Esophagus squamous epithelium (tissue), 5 donors: Measurements from ENCODE around the gene SFXN1. TPM values are rescaled to one million over a fixed set of nuclear protein-coding genes. Genes with fewer than 3 reads are reported as not detected.

Experiments
- DNase-seq: peaks from one replicate; lab custom pipeline; 2025; lab: John Stamatoyannopoulos, UW
- H3K27ac ChIP-seq, 4 donors: fragments of 200-600 bp; sonication (generic); one replicate each; pipeline ENCODE4 v1.5.1; 2016 to 2019; ENCODE audit warnings: mild to moderate bottlenecking in 1 of 4
- H3K27me3 ChIP-seq, 4 donors: fragments of 200-600 bp; sonication (generic); 1 replicate in 3 of 4; 2 replicates in 1 of 4; pipeline versions ENCODE4 v1.5.1 to v1.6.0; 2017 to 2021; ENCODE audit warnings: antibody characterized with exemption in 1 of 4
- H3K36me3 ChIP-seq, 3 donors: fragments of 200-600 bp; sonication (generic); one replicate each; pipeline ENCODE4 v1.5.1; 2016 to 2019
- H3K4me1 ChIP-seq, 3 donors: fragments of 200-600 bp; sonication (generic); one replicate each; pipeline ENCODE4 v1.5.1; 2017 to 2019
- H3K4me3 ChIP-seq, 4 donors: fragments of 200-600 bp; sonication (generic); 1 replicate in 3 of 4; 2 replicates in 1 of 4; pipeline ENCODE4 v1.5.1; 2016 to 2019; ENCODE audit warnings: mild to moderate bottlenecking in 2 of 4, moderate library complexity in 1 of 4
- H3K9me3 ChIP-seq, 3 donors: fragments of 200-600 bp; sonication (generic); one replicate each; pipeline ENCODE4 v1.5.1; 2016 to 2019
- POLR2A ChIP-seq, 4 donors: fragments of 450-650 bp; IDR thresholded peaks; one replicate each; pipeline ENCODE4 v1.6.1; 2017; ENCODE audit warnings: antibody characterized with exemption in 4 of 4, mild to moderate bottlenecking in 4 of 4, moderate library complexity in 3 of 4
- WGBS, 2 donors: methylation state at CpG; one replicate each; pipeline ENCODE4 v1.1.5; 2018; 5-methylcytosine and 5-hydroxymethylcytosine counted together
- intact Hi-C: fragments of 100-400 bp; cut with DNase I; formaldehyde crosslinking; loops from one replicate; pipeline ENCODE4 v1.15.0; 2022
- total RNA-seq, 4 donors: library from RNA; depleted of rRNA; stranded (reverse); fragments of >200 nt; gene quantifications; one replicate each; pipeline ENCODE4 v1.1.0, GENCODE V29; 2016
- TF ChIP-seq, protein P1 (sequence below), 6 experiments: fragments of 450-650 bp in 4 of 6; fragments of 200-600 bp in 2 of 6; sonication (generic) in 2 of 6; IDR thresholded peaks; one replicate each; pipeline ENCODE4 v1.5.1; 2016 to 2019; ENCODE audit warnings: antibody characterized with exemption in 6 of 6, mild to moderate bottlenecking in 4 of 6, moderate library complexity in 4 of 6
- donor health status: DM: yes; HTN: yes; CAD: no.

Gene SFXN1, protein sequence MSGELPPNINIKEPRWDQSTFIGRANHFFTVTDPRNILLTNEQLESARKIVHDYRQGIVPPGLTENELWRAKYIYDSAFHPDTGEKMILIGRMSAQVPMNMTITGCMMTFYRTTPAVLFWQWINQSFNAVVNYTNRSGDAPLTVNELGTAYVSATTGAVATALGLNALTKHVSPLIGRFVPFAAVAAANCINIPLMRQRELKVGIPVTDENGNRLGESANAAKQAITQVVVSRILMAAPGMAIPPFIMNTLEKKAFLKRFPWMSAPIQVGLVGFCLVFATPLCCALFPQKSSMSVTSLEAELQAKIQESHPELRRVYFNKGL
- total RNA-seq, result 10 to 100 TPM; 39.6 to 81.7 (median 51.9) TPM

DNA sequence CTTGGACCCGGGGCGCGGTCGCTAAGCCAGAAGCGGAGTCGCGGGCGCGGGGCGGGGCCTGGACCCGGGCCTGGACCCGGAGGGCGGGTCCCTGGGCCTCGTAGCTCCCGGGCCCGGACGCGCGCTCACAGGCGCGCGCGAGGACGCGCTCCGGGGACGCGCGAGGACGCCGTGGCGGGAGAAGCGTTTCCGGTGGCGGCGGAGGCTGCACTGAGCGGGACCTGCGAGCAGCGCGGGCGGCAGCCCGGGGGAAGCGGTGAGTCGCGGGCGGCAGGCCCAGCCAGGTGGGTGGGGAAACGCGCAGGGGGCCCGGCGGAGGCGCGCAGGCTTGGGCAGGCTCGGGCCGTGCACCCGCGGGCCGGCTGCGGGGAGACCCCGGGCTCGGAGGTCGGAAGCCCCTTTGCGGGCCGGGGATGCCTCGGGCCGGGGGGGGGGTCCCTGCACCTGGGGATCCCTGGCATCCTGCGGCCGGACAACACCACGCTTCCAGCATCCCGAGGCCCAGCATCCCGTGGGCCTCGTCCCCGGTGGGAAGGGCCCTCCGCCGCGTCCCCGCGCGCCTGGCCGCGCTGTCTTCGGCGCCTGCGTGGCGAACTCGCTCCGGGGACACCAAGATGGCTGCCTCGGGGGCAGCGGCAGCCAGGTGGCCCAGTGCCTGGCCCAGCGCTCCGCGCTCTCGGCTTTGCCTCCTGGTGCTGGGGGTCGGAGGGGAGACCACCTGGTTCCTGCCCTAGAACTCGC lies at the start of gene SFXN1:
SFXN1 (plus strand) TSS at position 177 of the 741 bp plus-strand sequence. CDS start 13,544 bp downstream, outside the sequence.
- peak within 1 kb of the TSS; percentile 57 to 100 (median 92) for H3K4me3 ChIP-seq
- H3K9me3 ChIP-seq, result no peaks in the 10 kb centered on the region
- H3K27me3 ChIP-seq, result no peaks in the 10 kb centered on the region
- peak within 1 kb of the TSS; percentile 72 to 94 (median 87) for H3K27ac ChIP-seq
- WGBS, 2 donors, result 0% methylated on average over 11 of the region's 94 CpGs; no CpG with 5 or more reads in 1 of the 2 donors
- H3K4me1 ChIP-seq, result peaks cover 10 to 62% (median 27%) of the 10 kb centered on the region in 3 donors
- peak in 2 of 4 donors; percentile 41 to 82 for TF ChIP-seq POLR2A (IDR thresholded peaks at IDR 0.05)
- TF ChIP-seq, protein P1, sequence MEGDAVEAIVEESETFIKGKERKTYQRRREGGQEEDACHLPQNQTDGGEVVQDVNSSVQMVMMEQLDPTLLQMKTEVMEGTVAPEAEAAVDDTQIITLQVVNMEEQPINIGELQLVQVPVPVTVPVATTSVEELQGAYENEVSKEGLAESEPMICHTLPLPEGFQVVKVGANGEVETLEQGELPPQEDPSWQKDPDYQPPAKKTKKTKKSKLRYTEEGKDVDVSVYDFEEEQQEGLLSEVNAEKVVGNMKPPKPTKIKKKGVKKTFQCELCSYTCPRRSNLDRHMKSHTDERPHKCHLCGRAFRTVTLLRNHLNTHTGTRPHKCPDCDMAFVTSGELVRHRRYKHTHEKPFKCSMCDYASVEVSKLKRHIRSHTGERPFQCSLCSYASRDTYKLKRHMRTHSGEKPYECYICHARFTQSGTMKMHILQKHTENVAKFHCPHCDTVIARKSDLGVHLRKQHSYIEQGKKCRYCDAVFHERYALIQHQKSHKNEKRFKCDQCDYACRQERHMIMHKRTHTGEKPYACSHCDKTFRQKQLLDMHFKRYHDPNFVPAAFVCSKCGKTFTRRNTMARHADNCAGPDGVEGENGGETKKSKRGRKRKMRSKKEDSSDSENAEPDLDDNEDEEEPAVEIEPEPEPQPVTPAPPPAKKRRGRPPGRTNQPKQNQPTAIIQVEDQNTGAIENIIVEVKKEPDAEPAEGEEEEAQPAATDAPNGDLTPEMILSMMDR (IDR thresholded peaks at IDR 0.05), result no peak
- H3K36me3 ChIP-seq, result peaks cover 0 to 16% (median 0%) of the 10 kb centered on the region in 3 donors
- intact Hi-C loops, result no loop called here
- no peak for DNase-seq

DNA sequence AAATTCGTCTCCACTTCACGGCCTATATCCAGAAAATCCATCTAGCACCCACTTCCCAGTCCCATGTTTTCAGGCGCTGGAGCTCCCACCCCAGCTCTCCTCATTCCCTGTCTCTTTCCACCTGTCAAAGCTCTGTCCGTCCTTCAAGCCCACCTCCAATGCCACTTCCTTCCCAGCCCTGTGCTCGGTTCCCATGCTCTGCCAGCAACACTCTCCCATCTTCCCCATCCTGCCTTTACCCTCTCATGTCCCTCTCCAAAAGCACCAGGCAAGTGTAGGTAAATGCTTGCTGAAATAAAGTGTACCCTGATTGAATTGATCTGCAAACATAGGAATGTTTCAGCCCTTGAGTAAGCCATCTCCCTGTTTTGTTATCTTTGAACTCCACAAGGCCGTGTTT lies 43.6 kb upstream of the SFXN1 start:
- Histone ChIP-seq H3K4me3 (no peak overlapping the region), H3K4me1 (no peaks in the 10 kb centered on the region), H3K27ac (no peak overlapping the region), H3K36me3 (no peaks in the 10 kb centered on the region), H3K27me3 (peaks cover 0 to 4% (median 0%) of the 10 kb centered on the region in 4 donors), H3K9me3 (no peaks in the 10 kb centered on the region)
- no peak for DNase-seq
- 75 to 79% methylated on average over 6 of the region's 6 CpGs for WGBS, 2 donors
- intact Hi-C loops, result no loop called here
- TF ChIP-seq, protein P1 (IDR thresholded peaks at IDR 0.05), result no peak
- TF ChIP-seq POLR2A (IDR thresholded peaks at IDR 0.05), result no peak

DNA sequence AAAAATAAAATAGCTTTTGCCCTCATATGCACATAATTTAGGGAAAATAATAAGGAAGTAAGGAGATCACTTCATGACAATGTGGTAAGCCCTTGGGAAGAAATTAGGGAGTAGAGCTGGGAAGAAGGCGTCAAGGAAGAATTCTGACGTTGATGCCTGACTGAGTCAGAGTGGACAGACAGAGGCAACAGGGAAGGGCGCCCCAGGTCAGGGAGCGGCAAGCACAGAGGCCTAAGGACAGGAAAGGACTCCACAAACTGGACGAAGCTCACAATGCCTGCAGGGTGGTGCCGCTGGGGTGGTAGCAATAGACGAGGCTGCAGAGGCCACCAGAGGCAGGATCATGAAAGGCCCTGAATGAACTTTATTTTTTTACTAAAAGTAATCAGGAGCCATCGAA lies 42.0 kb upstream of the SFXN1 start:
- H3K4me1 ChIP-seq, result no peaks in the 10 kb centered on the region
- intact Hi-C loops, result no loop called here
- no peaks in the 10 kb centered on the region for H3K9me3 ChIP-seq
- no peak overlapping the region for H3K4me3 ChIP-seq
- H3K27ac ChIP-seq, result no peak overlapping the region
- 66 to 76% methylated on average over 8 of the region's 8 CpGs for WGBS, 2 donors
- DNase-seq, result no peak
- no peaks in the 10 kb centered on the region for H3K36me3 ChIP-seq
- peaks cover 0 to 10% (median 0%) of the 10 kb centered on the region in 4 donors for H3K27me3 ChIP-seq
- TF ChIP-seq POLR2A (IDR thresholded peaks at IDR 0.05), result no peak

DNA sequence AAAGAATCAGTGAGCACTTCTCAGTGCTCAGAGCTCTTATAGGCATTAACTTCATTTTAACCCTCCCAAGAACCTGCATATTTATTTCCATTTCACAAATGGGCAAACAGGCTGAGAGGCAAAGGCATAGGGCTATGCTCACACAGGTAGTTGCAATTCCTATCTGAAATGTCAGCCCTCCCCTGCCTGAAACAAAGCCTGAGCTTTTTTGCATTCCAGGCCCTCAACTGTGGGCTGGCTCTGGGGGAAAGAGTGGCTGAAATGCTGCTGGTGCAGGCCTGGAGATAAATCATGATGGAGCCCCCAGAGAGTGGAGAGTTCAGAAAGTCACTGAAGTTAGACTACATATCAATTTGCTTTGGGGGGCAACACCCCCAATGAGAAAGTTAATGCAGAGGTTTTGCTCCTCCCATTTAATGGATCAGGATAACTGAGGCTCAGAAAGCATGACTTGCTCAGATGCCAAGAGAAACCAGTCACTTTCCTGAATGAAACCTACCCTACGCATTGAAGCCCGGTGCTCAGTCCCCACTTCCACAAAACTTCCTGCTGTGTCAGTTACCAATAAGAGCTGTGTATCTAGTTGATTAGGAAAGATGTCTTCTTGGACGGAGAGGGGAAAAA lies 40.0 kb upstream of the SFXN1 start:
- 76 to 83% methylated on average over 3 of the region's 3 CpGs for WGBS, 2 donors

DNA sequence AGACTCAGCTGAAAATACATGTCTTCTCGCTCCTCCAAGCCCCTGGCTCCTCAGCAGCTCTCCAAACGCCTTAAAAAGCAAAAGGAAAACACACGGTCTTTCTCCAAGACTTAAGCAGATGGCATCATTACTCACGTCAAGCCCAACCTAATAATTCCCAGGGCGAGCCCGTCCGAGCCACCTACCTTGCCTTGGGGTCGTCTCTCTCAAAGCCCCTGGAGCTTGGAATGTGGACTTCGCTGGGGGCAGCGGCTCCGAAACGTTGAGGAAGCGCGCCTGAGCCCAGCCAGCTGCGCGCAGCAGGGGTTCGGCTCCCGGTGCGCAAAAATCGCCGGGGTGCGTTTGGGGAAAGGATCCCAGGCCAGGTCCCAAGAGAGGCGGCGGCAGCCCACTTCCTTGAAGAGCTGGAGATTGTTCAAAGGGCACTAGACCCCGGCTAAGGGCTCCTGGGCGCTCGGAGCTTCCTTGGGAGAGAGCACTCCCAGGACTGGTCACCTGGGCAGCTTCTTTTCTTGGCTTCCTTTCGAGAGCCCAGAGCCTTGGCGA lies 34.8 kb upstream of the SFXN1 start:
- H3K4me3 ChIP-seq, result peak overlapping the region; percentile 13 to 65 (median 28)
- peak overlapping the region in 1 of 4 donors; percentile 50 for H3K27ac ChIP-seq
- 20 to 28% methylated on average over 4 to 17 of the region's 29 CpGs for whole genome bisulfite sequencing, 2 donors
- H3K27me3 ChIP-seq, result peaks cover 4 to 75% (median 8%) of the 10 kb centered on the region in 4 donors
- H3K36me3 ChIP-seq, result no peaks in the 10 kb centered on the region
- intact Hi-C loops, result loop anchor here (5.0 kb wide), 1 partner anchor 491 kb away; no protein-coding TSS in a partner anchor
- TF ChIP-seq POLR2A (IDR thresholded peaks at IDR 0.05), result no peak
- TF ChIP-seq, protein P1 (IDR thresholded peaks at IDR 0.05), result no peak
- no peak for DNase-seq
- H3K9me3 ChIP-seq, result no peaks in the 10 kb centered on the region
- H3K4me1 ChIP-seq, result peaks cover 8 to 22% (median 12%) of the 10 kb centered on the region in 3 donors

More for the DNA sequence above, 40.0 kb upstream of the SFXN1 start:
- intact Hi-C loops, result no loop called here
- Histone ChIP-seq H3K36me3 (no peaks in the 10 kb centered on the region), H3K9me3 (no peaks in the 10 kb centered on the region), H3K4me3 (no peak overlapping the region), H3K4me1 (no peaks in the 10 kb centered on the region), H3K27me3 (peaks cover 0 to 26% (median 0%) of the 10 kb centered on the region in 4 donors), H3K27ac (no peak overlapping the region)
- TF ChIP-seq POLR2A (IDR thresholded peaks at IDR 0.05), result no peak
- TF ChIP-seq, protein P1 (IDR thresholded peaks at IDR 0.05), result no peak
- DNase-seq, result no peak
